Measurements from ENCODE around the gene POLG.

- TF ChIP-seq CTCF (conservative IDR thresholded peaks at IDR 0.05; ENCODE audit: low read length) = no peak
- TF ChIP-seq EZH2phosphoT487 (IDR thresholded peaks at IDR 0.05; ENCODE audit: borderline replicate concordance, low read depth, low read length) = no peak
Observed at GRCh38 chr15:89375093-89376005, 40.7 kb upstream of the POLG start.

Data from OCI-LY7 (cell line).